Neural progenitor cell (in vitro differentiated cells): Measurements from ENCODE around the gene FAM219B. TPM values are rescaled to one million over a fixed set of nuclear protein-coding genes. Genes with fewer than 3 reads are reported as not detected.

Source experiments
- DNase-seq: peaks from one replicate; pipeline ENCODE4 v3.0.0-alpha.2; 2016; ENCODE audit warnings: low spot score
- H2AFZ ChIP-seq: fragments of 200-600 bp; sonication (generic); replicated peaks from 2 replicates; pipeline ENCODE4 v1.6.1; 2016; ENCODE audit warnings: antibody characterized with exemption
- H3F3A ChIP-seq: fragments of 200-600 bp; sonication (generic); 2 replicates; pipeline ENCODE4 v1.6.1; 2016; ENCODE audit warnings: antibody characterized with exemption, low read depth
- H3K27ac ChIP-seq: fragments of 200-600 bp; sonication (generic); 2 replicates; pipeline ENCODE4 v1.5.1; 2016; ENCODE audit warnings: mild to moderate bottlenecking
- H3K27me3 ChIP-seq: fragments of 200-600 bp; sonication (generic); 2 replicates; pipeline ENCODE4 v1.6.1; 2016; ENCODE audit warnings: mild to moderate bottlenecking, moderate library complexity
- H3K36me3 ChIP-seq: fragments of 200-600 bp; sonication (generic); 2 replicates; pipeline ENCODE4 v1.5.1; 2016
- H3K4me1 ChIP-seq: fragments of 200-600 bp; sonication (generic); 2 replicates; pipeline ENCODE4 v1.6.1; 2016; ENCODE audit warnings: mixed run types
- H3K4me2 ChIP-seq: fragments of 200-600 bp; sonication (generic); 2 replicates; pipeline ENCODE4 v1.6.1; 2016
- H3K4me3 ChIP-seq: fragments of 200-600 bp; sonication (generic); 2 replicates; pipeline ENCODE4 v1.5.1; 2016
- H3K79me2 ChIP-seq: fragments of 200-600 bp; sonication (generic); 2 replicates; pipeline ENCODE4 v1.6.1; 2016; ENCODE audit warnings: low read depth
- H3K9ac ChIP-seq: fragments of 200-600 bp; sonication (generic); 2 replicates; pipeline ENCODE4 v1.6.1; 2016
- H3K9me3 ChIP-seq: fragments of 200-600 bp; sonication (generic); 2 replicates; pipeline ENCODE4 v1.5.1; 2016; ENCODE audit warnings: low read depth
- H4K20me1 ChIP-seq: fragments of 200-600 bp; sonication (generic); 2 replicates; pipeline ENCODE4 v1.6.1; 2016; ENCODE audit warnings: low read depth
- H3K27ac Mint-ChIP-seq: 3 replicates; pipeline ENCODE4 v1.8.0; 2021; ENCODE audit warnings: mixed read lengths
- H3K27me3 Mint-ChIP-seq: 2 replicates; pipeline ENCODE4 v1.8.0; 2022; ENCODE audit warnings: low read depth, mild to moderate bottlenecking, inconsistent platforms, moderate library complexity, mixed read lengths; ENCODE audit not compliant: insufficient read depth
- H3K36me3 Mint-ChIP-seq: 3 replicates; pipeline ENCODE4 v1.8.0; 2021; ENCODE audit warnings: mixed read lengths
- H3K4me1 Mint-ChIP-seq: 3 replicates; pipeline ENCODE4 v1.8.0; 2021; ENCODE audit warnings: mixed read lengths
- H3K4me3 Mint-ChIP-seq: 3 replicates; pipeline ENCODE4 v1.8.0; 2021; ENCODE audit warnings: mild to moderate bottlenecking, moderate library complexity, mixed read lengths
- H3K9me3 Mint-ChIP-seq: 3 replicates; pipeline ENCODE4 v1.8.0; 2020; ENCODE audit warnings: mixed read lengths
- EZH2 ChIP-seq: fragments of 200-600 bp; sonication (generic); IDR thresholded peaks from 2 replicates; pipeline ENCODE4 v1.6.1; 2017; ENCODE audit warnings: antibody characterized with exemption, mild to moderate bottlenecking, moderate library complexity
- EZH2phosphoT487 ChIP-seq: fragments of 200-600 bp; sonication (generic); IDR thresholded peaks from 2 replicates; pipeline ENCODE4 v1.6.1; 2017; ENCODE audit warnings: antibody characterized with exemption
- total RNA-seq: library from RNA; depleted of rRNA; stranded (reverse); fragments of >200 nt; gene quantifications from 2 replicates; pipeline ENCODE4 v1.2.3, GENCODE V29; 2015; ENCODE audit warnings: low replicate concordance
- TF ChIP-seq, protein P1 (sequence below): fragments of 200-600 bp; sonication (generic); IDR thresholded peaks from 2 replicates; pipeline ENCODE4 v1.5.1; 2017; ENCODE audit warnings: antibody characterized with exemption, mild to moderate bottlenecking

Gene FAM219B
- total RNA-seq, 1 donor from 2014 or later: 120 TPM

DNA sequence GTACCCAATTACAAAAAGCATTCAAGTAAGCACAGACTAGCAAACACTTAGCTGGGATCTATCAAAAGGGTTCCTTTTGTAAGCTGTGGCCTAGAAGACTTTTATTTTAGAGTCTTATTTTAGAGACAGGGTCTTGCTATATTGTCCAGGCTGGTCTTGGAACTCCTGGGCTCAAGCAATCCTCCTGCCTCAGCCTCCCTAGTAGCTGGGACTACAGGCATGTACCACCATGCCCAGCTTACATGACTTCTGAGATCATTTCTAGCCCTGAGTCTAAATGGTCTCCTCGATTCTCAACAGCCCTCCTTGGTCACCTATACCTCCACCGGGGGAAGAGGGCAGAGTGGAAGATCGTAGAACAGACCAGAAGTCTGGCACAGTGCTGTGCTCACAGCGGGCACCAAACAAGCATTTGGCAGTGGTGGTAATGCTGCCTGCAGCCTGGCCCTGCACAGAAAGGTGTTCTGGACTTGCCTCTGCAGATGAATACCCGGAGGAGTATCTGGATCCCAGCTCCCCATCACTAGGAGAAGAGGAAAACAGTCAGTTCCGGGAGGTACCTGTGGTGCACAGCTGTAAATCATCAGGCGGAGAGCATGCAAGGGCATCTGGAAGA is 2.4 kb downstream of the FAM219B start:
- H3K27me3 Mint-ChIP-seq: peaks cover 4% of the 10 kb centered on the region
- H3F3A ChIP-seq: peaks cover 44% of the 10 kb centered on the region
- no peaks in the 10 kb centered on the region for H3K9me3 ChIP-seq
- TF ChIP-seq EZH2 (no peak), EZH2phosphoT487 (no peak)
- TF ChIP-seq, protein P1, sequence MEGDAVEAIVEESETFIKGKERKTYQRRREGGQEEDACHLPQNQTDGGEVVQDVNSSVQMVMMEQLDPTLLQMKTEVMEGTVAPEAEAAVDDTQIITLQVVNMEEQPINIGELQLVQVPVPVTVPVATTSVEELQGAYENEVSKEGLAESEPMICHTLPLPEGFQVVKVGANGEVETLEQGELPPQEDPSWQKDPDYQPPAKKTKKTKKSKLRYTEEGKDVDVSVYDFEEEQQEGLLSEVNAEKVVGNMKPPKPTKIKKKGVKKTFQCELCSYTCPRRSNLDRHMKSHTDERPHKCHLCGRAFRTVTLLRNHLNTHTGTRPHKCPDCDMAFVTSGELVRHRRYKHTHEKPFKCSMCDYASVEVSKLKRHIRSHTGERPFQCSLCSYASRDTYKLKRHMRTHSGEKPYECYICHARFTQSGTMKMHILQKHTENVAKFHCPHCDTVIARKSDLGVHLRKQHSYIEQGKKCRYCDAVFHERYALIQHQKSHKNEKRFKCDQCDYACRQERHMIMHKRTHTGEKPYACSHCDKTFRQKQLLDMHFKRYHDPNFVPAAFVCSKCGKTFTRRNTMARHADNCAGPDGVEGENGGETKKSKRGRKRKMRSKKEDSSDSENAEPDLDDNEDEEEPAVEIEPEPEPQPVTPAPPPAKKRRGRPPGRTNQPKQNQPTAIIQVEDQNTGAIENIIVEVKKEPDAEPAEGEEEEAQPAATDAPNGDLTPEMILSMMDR: no peak
- peaks cover 42% of the 10 kb centered on the region for H3K36me3 Mint-ChIP-seq
- H3K4me1 Mint-ChIP-seq: peaks cover 23% of the 10 kb centered on the region
- H3K4me1 ChIP-seq: peaks cover 9% of the 10 kb centered on the region
- peaks cover 11% of the 10 kb centered on the region for H3K36me3 ChIP-seq
- no peak for DNase-seq
- no peak overlapping the region for H3K27ac Mint-ChIP-seq
- H3K4me3 Mint-ChIP-seq: peak overlapping the region; percentile 95
- H3K27me3 ChIP-seq: no peaks in the 10 kb centered on the region
- H3K9me3 Mint-ChIP-seq: no peaks in the 10 kb centered on the region
- no peak overlapping the region for H3K9ac ChIP-seq
- H4K20me1 ChIP-seq: no peaks in the 10 kb centered on the region
- no peak overlapping the region for H3K27ac ChIP-seq
- no peak overlapping the region for H3K4me2 ChIP-seq
- H2AFZ ChIP-seq: no peak overlapping the region
- peaks cover 28% of the 10 kb centered on the region for H3K79me2 ChIP-seq
- no peak overlapping the region for H3K4me3 ChIP-seq

DNA sequence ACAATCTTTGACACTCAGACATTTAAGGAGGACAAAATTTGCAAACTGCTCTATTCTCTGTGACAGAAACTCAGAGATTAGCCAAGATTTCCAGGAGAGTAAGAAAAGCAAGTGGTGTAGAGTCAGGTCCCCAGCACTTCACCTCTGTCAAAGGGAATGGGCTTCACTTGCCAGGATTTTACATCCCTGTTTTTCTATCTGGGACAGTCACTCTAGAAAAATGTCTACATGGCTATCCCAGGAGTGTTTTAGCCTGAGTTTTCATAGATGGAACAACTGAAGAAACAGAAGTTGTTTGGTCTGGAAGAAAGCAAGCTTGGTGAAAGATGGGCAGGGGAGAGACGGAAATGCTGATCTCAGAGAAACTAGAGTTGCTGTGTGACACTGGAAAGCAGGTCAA is 3.0 kb downstream of the FAM219B start:
- peaks cover 11% of the 10 kb centered on the region for H3K36me3 ChIP-seq
- H4K20me1 ChIP-seq: no peaks in the 10 kb centered on the region
- no peaks in the 10 kb centered on the region for H3K27me3 ChIP-seq
- H3K4me2 ChIP-seq: no peak overlapping the region
- H3K79me2 ChIP-seq: peaks cover 28% of the 10 kb centered on the region
- Mint-ChIP-seq H3K9me3 (no peaks in the 10 kb centered on the region), H3K4me3 (peak overlapping the region; percentile 19), H3K36me3 (peaks cover 37% of the 10 kb centered on the region), H3K4me1 (peaks cover 23% of the 10 kb centered on the region), H3K27ac (no peak overlapping the region), H3K27me3 (peaks cover 5% of the 10 kb centered on the region)
- no peak overlapping the region for H3K27ac ChIP-seq
- no peak overlapping the region for H2AFZ ChIP-seq
- peaks cover 44% of the 10 kb centered on the region for H3F3A ChIP-seq
- H3K4me1 ChIP-seq: peaks cover 9% of the 10 kb centered on the region
- H3K9ac ChIP-seq: no peak overlapping the region
- H3K9me3 ChIP-seq: no peaks in the 10 kb centered on the region
- no peak overlapping the region for H3K4me3 ChIP-seq
- TF ChIP-seq EZH2phosphoT487: no peak
- no peak for TF ChIP-seq EZH2
- TF ChIP-seq, protein P1: no peak
- no peak for DNase-seq

DNA sequence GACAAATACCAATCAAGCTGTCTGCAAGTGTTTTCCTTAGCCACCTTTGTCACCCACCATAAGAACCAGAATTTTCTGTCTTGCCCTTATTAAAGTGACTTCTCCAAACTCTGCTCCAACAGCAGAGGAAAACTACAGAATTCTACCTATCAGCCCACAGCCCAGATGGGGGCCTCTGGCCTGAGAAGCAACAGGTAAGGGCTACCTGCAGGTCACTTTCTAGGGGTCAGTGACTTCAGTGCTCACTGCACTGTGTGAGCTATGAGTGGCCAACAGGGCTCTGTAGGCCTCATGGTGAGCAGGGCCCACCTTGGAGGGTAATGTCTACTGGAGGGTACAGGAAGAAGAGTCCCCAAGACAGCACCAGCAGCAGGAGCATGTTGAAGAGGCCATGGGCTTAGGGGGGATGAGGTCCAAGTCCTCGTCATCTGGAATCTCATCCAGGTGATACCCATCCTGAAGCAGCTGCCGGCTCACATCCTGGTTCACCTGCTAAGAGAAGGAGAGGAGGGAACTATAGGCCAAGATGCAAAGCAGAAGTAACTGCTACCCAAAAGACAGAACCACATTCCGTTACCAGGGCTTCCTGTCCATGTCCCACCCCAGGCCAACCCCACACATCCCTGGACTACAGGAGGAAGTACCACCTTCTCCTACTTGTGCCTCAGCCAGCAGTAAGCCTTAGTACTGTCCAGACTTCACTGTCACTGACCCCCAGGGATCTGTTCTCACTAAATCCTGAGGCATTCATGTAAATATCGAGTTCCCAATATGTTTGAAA is 4.2 kb downstream of the FAM219B start:
- H3K27ac Mint-ChIP-seq: no peak overlapping the region
- Histone ChIP-seq H3K4me2 (no peak overlapping the region), H3K4me3 (no peak overlapping the region), H3K4me1 (peaks cover 9% of the 10 kb centered on the region), H3K9ac (no peak overlapping the region), H3K79me2 (peaks cover 28% of the 10 kb centered on the region), H3K36me3 (peaks cover 11% of the 10 kb centered on the region), H2AFZ (no peak overlapping the region), H3F3A (peaks cover 44% of the 10 kb centered on the region), H4K20me1 (no peaks in the 10 kb centered on the region), H3K9me3 (no peaks in the 10 kb centered on the region), H3K27me3 (no peaks in the 10 kb centered on the region), H3K27ac (no peak overlapping the region)
- peaks cover 7% of the 10 kb centered on the region for H3K27me3 Mint-ChIP-seq
- no peak overlapping the region for H3K4me3 Mint-ChIP-seq
- no peak for DNase-seq
- peaks cover 34% of the 10 kb centered on the region for H3K36me3 Mint-ChIP-seq
- no peak for TF ChIP-seq EZH2
- TF ChIP-seq EZH2phosphoT487: no peak
- TF ChIP-seq, protein P1: no peak
- H3K4me1 Mint-ChIP-seq: peaks cover 20% of the 10 kb centered on the region
- H3K9me3 Mint-ChIP-seq: no peaks in the 10 kb centered on the region
